Lower leg skin (tissue), 4 donors: Measurements from ENCODE around the gene HTR5A. TPM values are rescaled to one million over a fixed set of nuclear protein-coding genes. Genes with fewer than 3 reads are reported as not detected.

Source experiments
- DNase-seq, 2 donors: peaks; one replicate each; pipeline ENCODE4 v3.0.0-alpha.2; 2019; ENCODE audit warnings: low spot score in 2 of 2
- H3K4me3 ChIP-seq: fragments of 200-600 bp; sonication (generic); 2 replicates; pipeline ENCODE4 v1.5.1; 2017; ENCODE audit warnings: mild to moderate bottlenecking, low read depth; ENCODE audit not compliant: poor library complexity, severe bottlenecking
- CTCF ChIP-seq, 3 donors: fragments of 450-650 bp; IDR thresholded peaks; one replicate each; pipeline ENCODE4 v1.5.1; 2016; ENCODE audit warnings: antibody characterized with exemption in 3 of 3, mild to moderate bottlenecking in 3 of 3, moderate library complexity in 2 of 3
- POLR2A ChIP-seq, 2 donors: fragments of 450-650 bp; IDR thresholded peaks; one replicate each; pipeline ENCODE4 v1.6.1; 2016 to 2017; ENCODE audit warnings: antibody characterized with exemption in 2 of 2, mild to moderate bottlenecking in 1 of 2, moderate library complexity in 1 of 2
- WGBS, 2 donors: methylation state at CpG; one replicate each; pipeline ENCODE4 v1.1.5; 2018; 5-methylcytosine and 5-hydroxymethylcytosine counted together
- intact Hi-C: fragments of 100-400 bp; cut with DNase I; formaldehyde crosslinking; loops from one replicate; pipeline ENCODE4 v1.15.0; 2023; ENCODE audit warnings: low total_unique reads
- total RNA-seq, 4 donors: library from RNA; depleted of rRNA; stranded (reverse); fragments of >200 nt; gene quantifications; one replicate each; pipeline ENCODE4 v1.1.0, GENCODE V29; 2016

HTR5A gene
- total RNA-seq, 4 donors from 2014 or later: not detected

GRCh38 chr7:155043756-155044155 lies 26.4 kb upstream of the HTR5A start:
- intact Hi-C loops: no loop called here
- WGBS, 2 donors: 50 to 53% methylated on average over 4 of the region's 4 CpGs
- TF ChIP-seq CTCF (IDR thresholded peaks at IDR 0.05): no peak
- TF ChIP-seq POLR2A (IDR thresholded peaks at IDR 0.05): no peak
- no peak for DNase-seq
- H3K4me3 ChIP-seq: no peak overlapping the region

GRCh38 chr7:155048006-155048405 lies 22.1 kb upstream of the HTR5A start:
- intact Hi-C loops: no loop called here
- H3K4me3 ChIP-seq: no peak overlapping the region
- DNase-seq: no peak
- no peak for TF ChIP-seq CTCF (IDR thresholded peaks at IDR 0.05)
- TF ChIP-seq POLR2A (IDR thresholded peaks at IDR 0.05): no peak
- 50 to 60% methylated on average over 4 of the region's 4 CpGs for WGBS, 2 donors

GRCh38 chr7:155051355-155051754 lies 18.8 kb upstream of the HTR5A start:
- TF ChIP-seq POLR2A (IDR thresholded peaks at IDR 0.05): no peak
- TF ChIP-seq CTCF (IDR thresholded peaks at IDR 0.05): no peak
- WGBS, 2 donors: 93% methylated on average over 4 of the region's 4 CpGs
- DNase-seq: no peak
- no peak overlapping the region for H3K4me3 ChIP-seq
- intact Hi-C loops: no loop called here

- no peak for DNase-seq
- H3K4me3 ChIP-seq: no peak overlapping the region
- TF ChIP-seq POLR2A (IDR thresholded peaks at IDR 0.05) (no peak), CTCF (IDR thresholded peaks at IDR 0.05) (no peak)
- WGBS, 2 donors: 79 to 82% methylated on average over 12 of the region's 12 CpGs
- intact Hi-C loops: no loop called here
Measured at GRCh38 chr7:155053002-155053401, 17.1 kb upstream of the HTR5A start.

- intact Hi-C loops: no loop called here
- H3K4me3 ChIP-seq: no peak overlapping the region
- no peak for TF ChIP-seq POLR2A (IDR thresholded peaks at IDR 0.05)
- TF ChIP-seq CTCF (IDR thresholded peaks at IDR 0.05): no peak
- no peak for DNase-seq
- 73 to 80% methylated on average over 2 of the region's 2 CpGs for WGBS, 2 donors
Measured at GRCh38 chr7:155054761-155055160, 15.4 kb upstream of the HTR5A start.

GRCh38 chr7:155057076-155057475 lies 13.0 kb upstream of the HTR5A start:
- WGBS, 2 donors: 68 to 70% methylated on average over 7 of the region's 7 CpGs
- H3K4me3 ChIP-seq: no peak overlapping the region
- TF ChIP-seq CTCF (IDR thresholded peaks at IDR 0.05): no peak
- TF ChIP-seq POLR2A (IDR thresholded peaks at IDR 0.05): no peak
- no peak for DNase-seq
- intact Hi-C loops: no loop called here
